ENCODE measurements around the gene RHBDD1. TPM values are rescaled to one million over a fixed set of nuclear protein-coding genes. Genes with fewer than 3 reads are reported as not detected.

RHBDD1 gene
- total RNA-seq, 1 experiment from 2014 or later = 74.9 TPM

- Histone ChIP-seq H3K79me2 (ENCODE audit: low read length) (no peaks in the 10 kb centered on the region), H3K9me2 (replicated peaks; ENCODE audit: insufficient read depth, low read length) (no peaks in the 10 kb centered on the region), H3K4me1 (ENCODE audit: low read length) (no peaks in the 10 kb centered on the region), H2AFZ (ENCODE audit: low read length) (no peak overlapping the region), H3K9ac (ENCODE audit: low read length) (no peak overlapping the region), H3K27ac (ENCODE audit: low read length) (no peak overlapping the region), H3K36me3 (ENCODE audit: insufficient read depth, low read length) (no peaks in the 10 kb centered on the region), H3K27me3 (ENCODE audit: low read length) (no peaks in the 10 kb centered on the region), H4K20me1 (ENCODE audit: insufficient read depth, low read depth, low read length) (no peaks in the 10 kb centered on the region), H3K4me3 (ENCODE audit: low read length) (no peak overlapping the region), H3K9me3 (ENCODE audit: low read length) (no peaks in the 10 kb centered on the region), H3K4me2 (ENCODE audit: low read depth, low read length, poor library complexity, severe bottlenecking) (no peak overlapping the region)
- DNase-seq = no peak
Observed at GRCh38 chr2:227031379-227031778, 195.5 kb downstream of the RHBDD1 start.

GRCh38 chr2:227033471-227034148, 197.8 kb downstream of the RHBDD1 start:
- Histone ChIP-seq H3K79me2 (ENCODE audit: low read length) (no peaks in the 10 kb centered on the region), H4K20me1 (ENCODE audit: insufficient read depth, low read depth, low read length) (no peaks in the 10 kb centered on the region), H3K9me3 (ENCODE audit: low read length) (no peaks in the 10 kb centered on the region), H3K4me1 (ENCODE audit: low read length) (no peaks in the 10 kb centered on the region), H3K9me2 (replicated peaks; ENCODE audit: insufficient read depth, low read length) (no peaks in the 10 kb centered on the region), H3K4me3 (ENCODE audit: low read length) (no peak overlapping the region), H3K36me3 (ENCODE audit: insufficient read depth, low read length) (no peaks in the 10 kb centered on the region), H3K27ac (ENCODE audit: low read length) (no peak overlapping the region), H3K27me3 (ENCODE audit: low read length) (no peaks in the 10 kb centered on the region), H3K4me2 (ENCODE audit: low read depth, low read length, poor library complexity, severe bottlenecking) (no peak overlapping the region), H2AFZ (ENCODE audit: low read length) (no peak overlapping the region), H3K9ac (ENCODE audit: low read length) (no peak overlapping the region)
- DNase-seq = peak; percentile 77

GRCh38 chr2:227035711-227036367, 200.0 kb downstream of the RHBDD1 start:
- no peak overlapping the region for H3K4me3 ChIP-seq (ENCODE audit: low read length)
- H3K27ac ChIP-seq (ENCODE audit: low read length) = no peak overlapping the region
- H3K9me2 ChIP-seq (replicated peaks; ENCODE audit: insufficient read depth, low read length) = no peaks in the 10 kb centered on the region
- H3K4me2 ChIP-seq (ENCODE audit: low read depth, low read length, poor library complexity, severe bottlenecking) = no peak overlapping the region
- no peaks in the 10 kb centered on the region for H4K20me1 ChIP-seq (ENCODE audit: insufficient read depth, low read depth, low read length)
- H3K36me3 ChIP-seq (ENCODE audit: insufficient read depth, low read length) = no peaks in the 10 kb centered on the region
- no peaks in the 10 kb centered on the region for H3K9me3 ChIP-seq (ENCODE audit: low read length)
- no peaks in the 10 kb centered on the region for H3K4me1 ChIP-seq (ENCODE audit: low read length)
- DNase-seq = no peak
- H2AFZ ChIP-seq (ENCODE audit: low read length) = no peak overlapping the region
- H3K27me3 ChIP-seq (ENCODE audit: low read length) = no peaks in the 10 kb centered on the region
- H3K9ac ChIP-seq (ENCODE audit: low read length) = no peak overlapping the region
- no peaks in the 10 kb centered on the region for H3K79me2 ChIP-seq (ENCODE audit: low read length)

- H4K20me1 ChIP-seq (ENCODE audit: insufficient read depth, low read depth, low read length) = no peaks in the 10 kb centered on the region
- no peaks in the 10 kb centered on the region for H3K9me2 ChIP-seq (replicated peaks; ENCODE audit: insufficient read depth, low read length)
- no peaks in the 10 kb centered on the region for H3K9me3 ChIP-seq (ENCODE audit: low read length)
- no peaks in the 10 kb centered on the region for H3K36me3 ChIP-seq (ENCODE audit: insufficient read depth, low read length)
- DNase-seq = no peak
- no peak overlapping the region for H3K4me3 ChIP-seq (ENCODE audit: low read length)
- H3K27ac ChIP-seq (ENCODE audit: low read length) = no peak overlapping the region
- no peak overlapping the region for H3K9ac ChIP-seq (ENCODE audit: low read length)
- no peak overlapping the region for H3K4me2 ChIP-seq (ENCODE audit: low read depth, low read length, poor library complexity, severe bottlenecking)
- H3K79me2 ChIP-seq (ENCODE audit: low read length) = no peaks in the 10 kb centered on the region
- no peaks in the 10 kb centered on the region for H3K4me1 ChIP-seq (ENCODE audit: low read length)
- no peaks in the 10 kb centered on the region for H3K27me3 ChIP-seq (ENCODE audit: low read length)
- no peak overlapping the region for H2AFZ ChIP-seq (ENCODE audit: low read length)
Observed at GRCh38 chr2:227036527-227036926, 200.7 kb downstream of the RHBDD1 start.

- Histone ChIP-seq H3K27ac (ENCODE audit: low read length) (no peak overlapping the region), H3K4me2 (ENCODE audit: low read depth, low read length, poor library complexity, severe bottlenecking) (no peak overlapping the region)
Observed at GRCh38 chr2:227038550-227039189, 202.8 kb downstream of the RHBDD1 start.

GRCh38 chr2:227043981-227044380, 208.1 kb downstream of the RHBDD1 start:
- Histone ChIP-seq H3K9ac (ENCODE audit: low read length) (no peak overlapping the region), H3K4me1 (ENCODE audit: low read length) (no peaks in the 10 kb centered on the region), H4K20me1 (ENCODE audit: insufficient read depth, low read depth, low read length) (no peaks in the 10 kb centered on the region), H3K36me3 (ENCODE audit: insufficient read depth, low read length) (no peaks in the 10 kb centered on the region), H3K4me2 (ENCODE audit: low read depth, low read length, poor library complexity, severe bottlenecking) (no peak overlapping the region), H3K27me3 (ENCODE audit: low read length) (no peaks in the 10 kb centered on the region), H3K9me3 (ENCODE audit: low read length) (no peaks in the 10 kb centered on the region), H3K79me2 (ENCODE audit: low read length) (no peaks in the 10 kb centered on the region), H3K4me3 (ENCODE audit: low read length) (no peak overlapping the region), H3K9me2 (replicated peaks; ENCODE audit: insufficient read depth, low read length) (no peaks in the 10 kb centered on the region), H3K27ac (ENCODE audit: low read length) (no peak overlapping the region), H2AFZ (ENCODE audit: low read length) (no peak overlapping the region)
- DNase-seq = no peak

More at GRCh38 chr2:227038550-227039189, 202.8 kb downstream of the RHBDD1 start:
- H3K9ac ChIP-seq (ENCODE audit: low read length) = no peak overlapping the region
- H3K4me3 ChIP-seq (ENCODE audit: low read length) = no peak overlapping the region
- no peaks in the 10 kb centered on the region for H3K27me3 ChIP-seq (ENCODE audit: low read length)
- H4K20me1 ChIP-seq (ENCODE audit: insufficient read depth, low read depth, low read length) = no peaks in the 10 kb centered on the region
- H2AFZ ChIP-seq (ENCODE audit: low read length) = no peak overlapping the region
- no peaks in the 10 kb centered on the region for H3K9me3 ChIP-seq (ENCODE audit: low read length)
- no peaks in the 10 kb centered on the region for H3K9me2 ChIP-seq (replicated peaks; ENCODE audit: insufficient read depth, low read length)
- H3K4me1 ChIP-seq (ENCODE audit: low read length) = no peaks in the 10 kb centered on the region
- no peaks in the 10 kb centered on the region for H3K79me2 ChIP-seq (ENCODE audit: low read length)
- no peak for DNase-seq
- H3K36me3 ChIP-seq (ENCODE audit: insufficient read depth, low read length) = no peaks in the 10 kb centered on the region

Small RNA genes within 50 kb of the gene (small RNA-seq; reads per million reads assigned to genes)
- not detected for gene RF00554

Other genes starting within 250 kb of the RHBDD1 start
- 3.5 and 3.9 TPM in 2 replicates for gene IRS1, start 36.2 kb upstream of the RHBDD1 start, total RNA-seq (2014; rRNA removed; shearing (Covaris generic); ENCODE audit: low replicate concordance)